ENCODE data around the gene NANS.

DNA sequence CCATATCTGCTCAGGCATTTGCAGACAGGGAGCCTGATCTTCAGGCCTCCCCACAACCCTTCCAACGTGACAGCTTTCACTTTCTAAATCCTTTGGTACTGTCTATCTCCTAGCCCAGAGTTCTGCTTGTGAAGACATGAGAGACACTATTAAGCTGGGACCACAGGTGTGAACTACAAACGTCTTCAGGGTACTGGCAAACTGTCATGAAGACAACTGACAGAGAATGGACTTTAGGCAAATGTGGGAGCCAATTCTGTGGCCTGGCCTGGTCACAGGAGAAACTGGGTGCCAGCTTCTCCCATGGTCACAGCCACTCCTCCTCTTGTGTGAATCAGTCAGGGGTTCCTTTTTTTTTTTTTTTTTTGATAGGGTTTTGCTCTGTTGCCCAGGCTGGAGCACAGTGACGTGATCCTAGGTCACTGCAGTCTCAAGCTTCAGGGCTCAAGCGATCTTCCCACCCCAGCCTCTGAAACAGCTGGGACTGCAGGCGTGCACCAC, 52.0 kb downstream of the NANS start:
- TF ChIP-seq, protein P1, sequence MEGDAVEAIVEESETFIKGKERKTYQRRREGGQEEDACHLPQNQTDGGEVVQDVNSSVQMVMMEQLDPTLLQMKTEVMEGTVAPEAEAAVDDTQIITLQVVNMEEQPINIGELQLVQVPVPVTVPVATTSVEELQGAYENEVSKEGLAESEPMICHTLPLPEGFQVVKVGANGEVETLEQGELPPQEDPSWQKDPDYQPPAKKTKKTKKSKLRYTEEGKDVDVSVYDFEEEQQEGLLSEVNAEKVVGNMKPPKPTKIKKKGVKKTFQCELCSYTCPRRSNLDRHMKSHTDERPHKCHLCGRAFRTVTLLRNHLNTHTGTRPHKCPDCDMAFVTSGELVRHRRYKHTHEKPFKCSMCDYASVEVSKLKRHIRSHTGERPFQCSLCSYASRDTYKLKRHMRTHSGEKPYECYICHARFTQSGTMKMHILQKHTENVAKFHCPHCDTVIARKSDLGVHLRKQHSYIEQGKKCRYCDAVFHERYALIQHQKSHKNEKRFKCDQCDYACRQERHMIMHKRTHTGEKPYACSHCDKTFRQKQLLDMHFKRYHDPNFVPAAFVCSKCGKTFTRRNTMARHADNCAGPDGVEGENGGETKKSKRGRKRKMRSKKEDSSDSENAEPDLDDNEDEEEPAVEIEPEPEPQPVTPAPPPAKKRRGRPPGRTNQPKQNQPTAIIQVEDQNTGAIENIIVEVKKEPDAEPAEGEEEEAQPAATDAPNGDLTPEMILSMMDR (IDR thresholded peaks at IDR 0.05), result no peak
- TF ChIP-seq POLR2AphosphoS5 (IDR thresholded peaks at IDR 0.05) (no peak), POLR2A (IDR thresholded peaks at IDR 0.05) (no peak)
